ENCODE data around the gene CAMK1D. TPM values are rescaled to one million over a fixed set of nuclear protein-coding genes. Genes with fewer than 3 reads are reported as not detected.
"Not testable (repeated sequence)": the region's sequence is repeated elsewhere in the genome, so short reads cannot be mapped to it uniquely, and the experiment has no call there.

The CAMK1D gene
- total RNA-seq, 1 experiment from 2014 or later: 3.8 TPM

DNA sequence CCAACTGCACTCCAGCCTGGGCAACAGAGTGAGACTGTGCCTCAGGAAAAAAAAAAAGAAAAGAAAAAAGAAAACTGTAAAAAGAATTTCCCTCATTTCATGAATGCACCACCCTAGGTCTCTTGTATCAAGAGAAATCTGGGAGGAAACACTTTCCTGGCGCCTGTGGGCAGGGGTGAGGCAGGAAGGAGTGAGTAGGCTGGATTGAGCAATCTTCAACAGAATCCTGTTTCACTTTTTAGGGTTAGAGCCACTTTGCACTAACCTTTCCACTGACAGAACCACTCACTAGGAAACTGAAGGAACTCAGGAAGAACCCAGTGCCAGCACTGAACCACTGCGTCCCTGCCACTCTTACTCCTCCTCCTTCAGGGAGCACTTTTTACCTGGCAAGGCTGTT lies 370.0 kb downstream of the CAMK1D start:
- Histone ChIP-seq H3K4me1 (replicated peaks) (peaks cover 12% of the 10 kb centered on the region), H3K9me3 (replicated peaks) (no peaks in the 10 kb centered on the region), H3K4me3 (no peak overlapping the region), H3K27ac (no peak overlapping the region), H3K27me3 (replicated peaks) (no peaks in the 10 kb centered on the region), H3K36me3 (no peaks in the 10 kb centered on the region)
- DNase-seq (ENCODE audit: low read depth in 1 of 2, low spot score in 2 of 2): no peak

GRCh38 chr10:12720217-12720981 lies 371.1 kb downstream of the CAMK1D start:
- no peaks in the 10 kb centered on the region for H3K27me3 ChIP-seq (replicated peaks)
- H3K4me1 ChIP-seq (replicated peaks): peaks cover 12% of the 10 kb centered on the region
- no peaks in the 10 kb centered on the region for H3K9me3 ChIP-seq (replicated peaks)
- H3K4me3 ChIP-seq: no peak overlapping the region
- peak; percentile 74 to 79 for DNase-seq (ENCODE audit: low read depth in 1 of 2, low spot score in 2 of 2)
- no peaks in the 10 kb centered on the region for H3K36me3 ChIP-seq
- H3K27ac ChIP-seq: no peak overlapping the region

GRCh38 chr10:12721334-12721733 lies 372.0 kb downstream of the CAMK1D start:
- peaks cover 12% of the 10 kb centered on the region for H3K4me1 ChIP-seq (replicated peaks)
- DNase-seq (ENCODE audit: low read depth in 1 of 2, low spot score in 2 of 2): no peak
- H3K27ac ChIP-seq: no peak overlapping the region

GRCh38 chr10:12723220-12723619 lies 373.9 kb downstream of the CAMK1D start:
- DNase-seq (ENCODE audit: low read depth in 1 of 2, low spot score in 2 of 2): no peak
- Histone ChIP-seq H3K9me3 (replicated peaks) (no peaks in the 10 kb centered on the region), H3K4me1 (replicated peaks) (peaks cover 12% of the 10 kb centered on the region), H3K27ac (no peak overlapping the region), H3K27me3 (replicated peaks) (no peaks in the 10 kb centered on the region), H3K36me3 (no peaks in the 10 kb centered on the region), H3K4me3 (no peak overlapping the region)

More at GRCh38 chr10:12721334-12721733, 372.0 kb downstream of the CAMK1D start:
- no peaks in the 10 kb centered on the region for H3K36me3 ChIP-seq
- H3K9me3 ChIP-seq (replicated peaks): no peaks in the 10 kb centered on the region
- H3K27me3 ChIP-seq (replicated peaks): no peaks in the 10 kb centered on the region
- no peak overlapping the region for H3K4me3 ChIP-seq

DNA sequence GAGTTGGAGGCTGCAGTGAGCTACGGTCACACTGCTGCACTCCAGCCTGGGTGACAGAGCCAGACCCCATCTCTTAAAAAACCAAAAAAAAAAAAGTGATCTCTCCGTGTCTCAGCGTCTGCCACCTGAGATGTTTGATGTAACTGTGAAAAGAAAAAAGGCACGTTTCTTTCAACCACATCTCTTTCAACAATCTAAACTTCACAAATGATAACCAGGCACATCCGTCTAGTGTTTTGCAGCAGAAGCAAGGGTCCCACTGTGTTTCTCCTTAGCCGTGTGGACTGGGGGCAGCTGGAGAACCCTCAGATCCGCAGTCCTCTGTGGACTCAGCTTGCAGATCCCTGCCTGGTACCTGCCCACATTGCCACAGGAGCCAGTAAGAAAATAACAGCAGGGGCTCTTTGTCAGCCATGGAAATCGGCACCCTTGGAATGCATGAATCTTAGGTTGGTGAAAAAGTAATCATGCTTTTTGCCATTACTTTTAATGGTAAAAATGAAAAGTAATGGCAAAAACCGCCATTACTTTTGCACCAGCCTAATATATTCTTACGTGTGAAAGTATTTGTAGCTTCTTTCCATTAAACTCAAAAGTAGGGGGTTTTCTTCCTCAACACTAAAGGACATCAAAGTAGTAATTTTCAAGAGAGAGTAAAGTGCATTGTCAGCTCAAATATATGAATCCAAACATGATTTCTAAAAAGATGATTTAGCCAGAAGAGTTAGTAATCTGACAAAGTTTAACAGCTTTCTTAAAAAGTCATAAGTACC lies 375.6 kb downstream of the CAMK1D start:
- H3K27me3 ChIP-seq (replicated peaks): no peaks in the 10 kb centered on the region
- H3K36me3 ChIP-seq: no peaks in the 10 kb centered on the region
- peaks cover 10% of the 10 kb centered on the region for H3K4me1 ChIP-seq (replicated peaks)
- no peak for DNase-seq (ENCODE audit: low read depth in 1 of 2, low spot score in 2 of 2)
- no peak overlapping the region for H3K27ac ChIP-seq
- no peak overlapping the region for H3K4me3 ChIP-seq
- no peaks in the 10 kb centered on the region for H3K9me3 ChIP-seq (replicated peaks)

GRCh38 chr10:12725580-12725888 lies 376.2 kb downstream of the CAMK1D start:
- not testable (repeated sequence) for H3K4me1 ChIP-seq (replicated peaks)

GRCh38 chr10:12726971-12727831 lies 377.9 kb downstream of the CAMK1D start:
- H3K9me3 ChIP-seq (replicated peaks): no peaks in the 10 kb centered on the region; the same call in 1 of the 2 replicates
- no peak for DNase-seq (ENCODE audit: low read depth in 1 of 2, low spot score in 2 of 2)
- H3K27me3 ChIP-seq (replicated peaks): no peaks in the 10 kb centered on the region
- H3K27ac ChIP-seq: no peak overlapping the region
- no peak overlapping the region for H3K4me3 ChIP-seq
- H3K4me1 ChIP-seq (replicated peaks): no peaks in the 10 kb centered on the region
- H3K36me3 ChIP-seq: no peaks in the 10 kb centered on the region

More at GRCh38 chr10:12725580-12725888, 376.2 kb downstream of the CAMK1D start:
- H3K4me3 ChIP-seq; H3K36me3 ChIP-seq; H3K9me3 ChIP-seq (replicated peaks); H3K27ac ChIP-seq; H3K27me3 ChIP-seq (replicated peaks); DNase-seq (ENCODE audit: low read depth in 1 of 2, low spot score in 2 of 2): not testable (repeated sequence)

- no peaks in the 10 kb centered on the region for H3K4me1 ChIP-seq (replicated peaks)
- no peaks in the 10 kb centered on the region; the same call in 1 of the 2 replicates for H3K9me3 ChIP-seq (replicated peaks)
- H3K4me3 ChIP-seq: no peak overlapping the region
- H3K27me3 ChIP-seq (replicated peaks): no peaks in the 10 kb centered on the region
- no peak overlapping the region for H3K27ac ChIP-seq
- H3K36me3 ChIP-seq: no peaks in the 10 kb centered on the region
- no peak for DNase-seq (ENCODE audit: low read depth in 1 of 2, low spot score in 2 of 2)
Observed at GRCh38 chr10:12727832-12728215, 378.5 kb downstream of the CAMK1D start.

GRCh38 chr10:12728494-12728893 lies 379.1 kb downstream of the CAMK1D start:
- H3K27me3 ChIP-seq (replicated peaks): no peaks in the 10 kb centered on the region
- H3K36me3 ChIP-seq: no peaks in the 10 kb centered on the region
- no peaks in the 10 kb centered on the region for H3K4me1 ChIP-seq (replicated peaks)
- H3K9me3 ChIP-seq (replicated peaks): no peaks in the 10 kb centered on the region; the same call in 1 of the 2 replicates
- DNase-seq (ENCODE audit: low read depth in 1 of 2, low spot score in 2 of 2): no peak
- H3K27ac ChIP-seq: no peak overlapping the region
- H3K4me3 ChIP-seq: no peak overlapping the region

- DNase-seq (ENCODE audit: low read depth in 1 of 2, low spot score in 2 of 2): no peak
- Histone ChIP-seq H3K9me3 (replicated peaks) (no peaks in the 10 kb centered on the region; the same call in 1 of the 2 replicates), H3K36me3 (no peaks in the 10 kb centered on the region), H3K4me3 (no peak overlapping the region), H3K4me1 (replicated peaks) (no peaks in the 10 kb centered on the region), H3K27me3 (replicated peaks) (no peaks in the 10 kb centered on the region), H3K27ac (no peak overlapping the region)
Observed at GRCh38 chr10:12729885-12730284, 380.5 kb downstream of the CAMK1D start.

GRCh38 chr10:12730809-12731519 lies 381.6 kb downstream of the CAMK1D start:
- DNase-seq (ENCODE audit: low read depth in 1 of 2, low spot score in 2 of 2): no peak
- no peaks in the 10 kb centered on the region; the same call in 1 of the 2 replicates for H3K9me3 ChIP-seq (replicated peaks)
- H3K27me3 ChIP-seq (replicated peaks): no peaks in the 10 kb centered on the region
- H3K27ac ChIP-seq: no peak overlapping the region
- no peak overlapping the region for H3K4me3 ChIP-seq
- no peaks in the 10 kb centered on the region for H3K4me1 ChIP-seq (replicated peaks)
- H3K36me3 ChIP-seq: no peaks in the 10 kb centered on the region

GRCh38 chr10:12733271-12733670 lies 383.9 kb downstream of the CAMK1D start:
- Histone ChIP-seq H3K27me3 (replicated peaks) (no peaks in the 10 kb centered on the region), H3K27ac (no peak overlapping the region), H3K4me1 (replicated peaks) (no peaks in the 10 kb centered on the region), H3K9me3 (replicated peaks) (no peaks in the 10 kb centered on the region; the same call in 1 of the 2 replicates), H3K4me3 (no peak overlapping the region), H3K36me3 (no peaks in the 10 kb centered on the region)
- no peak for DNase-seq (ENCODE audit: low read depth in 1 of 2, low spot score in 2 of 2)

- H3K4me1 ChIP-seq (replicated peaks): no peaks in the 10 kb centered on the region
- H3K27ac ChIP-seq: no peak overlapping the region
- H3K27me3 ChIP-seq (replicated peaks): no peaks in the 10 kb centered on the region
- H3K4me3 ChIP-seq: no peak overlapping the region
- no peaks in the 10 kb centered on the region; the same call in 1 of the 2 replicates for H3K9me3 ChIP-seq (replicated peaks)
- DNase-seq (ENCODE audit: low read depth in 1 of 2, low spot score in 2 of 2): no peak
- no peaks in the 10 kb centered on the region for H3K36me3 ChIP-seq
Observed at GRCh38 chr10:12735843-12736462, 386.6 kb downstream of the CAMK1D start.

All from SJSA1 (cell line).